ENCODE data around the gene DGKD.
"Not testable (repeated sequence)": the region's sequence is repeated elsewhere in the genome, so short reads cannot be mapped to it uniquely, and the experiment has no call there.

The DGKD gene

DNA sequence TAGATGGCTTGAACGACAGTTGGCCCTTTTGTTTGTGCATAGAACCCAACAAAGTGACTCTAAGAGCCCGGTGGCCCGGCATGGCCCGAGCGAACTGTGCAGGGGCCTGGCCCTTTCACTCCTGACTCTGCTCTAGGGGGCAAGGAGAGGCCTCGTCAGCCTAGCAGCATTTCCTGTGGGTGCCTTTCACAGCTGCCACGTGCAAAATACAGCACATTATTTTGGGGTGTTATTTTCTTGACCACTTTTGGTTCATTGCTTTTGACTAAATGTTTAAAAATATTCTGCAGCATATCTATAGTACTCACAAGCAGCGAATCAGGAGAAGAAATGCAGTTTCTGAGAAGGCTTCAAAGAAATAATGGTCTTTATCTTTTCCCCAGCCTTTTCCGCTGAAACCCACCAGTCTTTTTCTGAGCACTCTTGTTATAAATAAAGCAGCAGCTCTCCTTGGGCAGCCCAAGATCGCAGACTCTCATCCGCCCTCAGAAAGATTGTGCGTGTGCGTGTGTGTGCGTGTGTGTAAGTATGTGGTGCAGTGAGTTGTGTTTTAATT is 31.3 kb downstream of the DGKD start:
- DNase-seq (ENCODE audit: low read depth in 2 of 2) = no peak

DNA sequence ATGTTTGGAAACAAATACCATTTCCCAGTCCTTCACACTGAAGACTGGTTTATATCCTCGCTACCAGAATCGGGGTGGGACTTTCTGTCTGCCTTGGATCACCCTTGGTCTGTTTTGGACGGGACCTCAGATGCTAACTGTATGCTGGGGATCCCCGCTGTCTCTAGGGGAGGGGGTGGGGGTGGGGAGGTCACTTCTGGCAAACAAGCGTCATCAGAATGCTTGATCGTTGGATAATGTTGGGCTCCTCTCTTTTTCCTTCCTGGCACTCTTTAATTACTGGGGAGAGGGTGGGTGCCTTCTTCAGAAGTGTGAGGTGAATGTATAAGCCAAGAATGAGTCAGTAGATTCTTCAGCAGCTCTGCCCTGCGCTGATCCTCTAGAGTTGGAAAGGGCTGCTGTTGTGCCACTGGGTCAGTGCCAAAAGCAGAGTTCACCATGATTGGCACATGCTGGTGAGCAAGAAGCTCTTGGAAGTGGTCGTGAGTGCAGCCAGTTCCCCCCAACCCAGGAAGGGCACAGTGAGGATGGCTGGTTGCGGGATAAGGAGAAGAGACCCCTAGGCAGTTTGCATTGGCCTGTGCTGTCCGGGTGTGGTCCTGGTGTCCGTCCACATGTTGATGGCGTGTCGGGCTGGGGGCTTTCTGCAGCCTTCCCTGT is 32.2 kb downstream of the DGKD start:
- DNase-seq (ENCODE audit: low read depth in 2 of 2) = no peak

DNA sequence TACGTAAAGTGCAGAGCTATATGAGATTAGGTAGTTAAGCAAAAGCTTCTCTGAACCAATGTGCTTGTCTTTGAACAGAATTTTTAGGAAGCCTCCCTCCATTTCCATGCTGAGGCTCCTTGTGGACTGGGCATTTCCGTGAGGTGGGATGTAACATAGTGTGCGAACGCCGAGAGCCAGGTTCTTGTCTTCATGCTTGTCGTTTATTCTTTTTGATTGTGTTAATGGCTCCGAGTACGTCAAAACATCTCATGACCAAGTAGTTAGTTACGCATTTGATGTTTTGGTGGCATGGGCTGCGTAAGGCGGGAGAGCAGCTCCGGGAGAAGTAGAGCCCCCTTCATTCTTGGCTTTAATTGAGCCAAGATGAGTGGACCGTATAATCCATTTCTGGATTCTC is 32.9 kb downstream of the DGKD start:
- DNase-seq (ENCODE audit: low read depth in 2 of 2) = no peak

DNA sequence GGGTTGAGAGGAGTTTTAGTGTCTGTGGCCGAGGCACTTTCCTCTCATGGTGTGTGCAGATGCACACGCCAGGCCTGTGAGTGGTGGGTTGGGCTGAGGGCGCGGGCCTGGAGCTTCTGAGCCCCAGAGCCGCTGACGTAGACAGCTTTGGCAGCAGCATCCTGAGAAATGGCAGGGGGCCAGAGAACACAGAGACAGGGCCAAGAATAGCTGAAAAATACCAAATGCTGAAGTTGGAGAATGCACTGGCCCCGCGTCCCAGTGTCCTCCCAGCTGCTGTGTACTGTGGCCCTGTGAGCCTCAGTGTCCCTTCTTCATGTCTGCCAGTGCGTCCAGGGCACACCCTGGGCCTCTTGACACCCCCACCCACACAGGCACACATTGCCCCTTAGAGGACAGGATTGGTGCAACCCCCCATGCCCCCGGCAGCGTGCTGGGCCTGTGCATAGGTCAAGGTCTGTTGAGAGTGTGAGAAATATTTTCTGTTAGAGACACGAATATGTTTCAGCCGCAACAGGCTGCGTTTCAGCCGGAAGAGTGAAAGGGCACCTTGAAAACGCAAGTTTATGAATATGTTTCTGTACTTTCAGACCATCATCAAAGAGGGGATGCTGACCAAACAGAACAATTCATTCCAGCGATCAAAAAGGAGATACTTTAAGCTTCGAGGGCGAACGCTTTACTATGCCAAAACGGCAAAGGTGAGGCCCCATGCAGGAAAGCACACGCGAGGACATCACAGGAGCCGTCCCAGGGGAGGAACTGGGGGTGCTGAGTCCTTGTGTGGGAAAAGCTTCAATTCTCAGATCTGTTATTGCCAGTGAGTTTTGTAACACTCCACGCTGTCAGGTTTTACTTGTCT is 33.6 kb downstream of the DGKD start:
- peak; percentile 81 to 84 for DNase-seq (ENCODE audit: low read depth in 2 of 2)

DNA sequence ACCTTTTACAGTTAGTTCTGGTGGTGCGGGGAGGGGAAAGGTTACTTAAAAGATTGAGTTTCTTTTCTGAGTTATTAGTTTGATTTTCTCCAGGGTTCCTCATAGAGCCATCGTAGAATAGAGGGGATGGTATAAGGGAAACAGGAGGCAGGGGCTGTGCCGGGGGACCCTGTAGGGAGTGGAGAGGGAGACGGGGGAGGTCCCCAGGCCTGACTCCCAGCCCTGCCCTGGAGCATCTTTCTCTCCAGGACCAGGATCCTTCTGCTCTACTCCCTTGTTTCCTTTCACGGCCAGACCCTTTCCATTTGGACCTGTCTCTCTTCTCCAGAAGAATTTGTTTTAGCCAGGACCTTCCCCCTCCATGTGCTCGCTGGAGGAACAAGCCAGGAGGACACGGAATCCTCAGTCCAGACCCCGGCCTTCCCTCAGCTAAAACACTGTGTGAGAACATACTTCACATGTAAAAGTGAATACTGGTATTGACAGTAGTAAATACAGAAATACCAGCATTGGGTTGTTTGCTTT is 35.4 kb downstream of the DGKD start:
- DNase-seq (ENCODE audit: low read depth in 2 of 2) = no peak

DNA sequence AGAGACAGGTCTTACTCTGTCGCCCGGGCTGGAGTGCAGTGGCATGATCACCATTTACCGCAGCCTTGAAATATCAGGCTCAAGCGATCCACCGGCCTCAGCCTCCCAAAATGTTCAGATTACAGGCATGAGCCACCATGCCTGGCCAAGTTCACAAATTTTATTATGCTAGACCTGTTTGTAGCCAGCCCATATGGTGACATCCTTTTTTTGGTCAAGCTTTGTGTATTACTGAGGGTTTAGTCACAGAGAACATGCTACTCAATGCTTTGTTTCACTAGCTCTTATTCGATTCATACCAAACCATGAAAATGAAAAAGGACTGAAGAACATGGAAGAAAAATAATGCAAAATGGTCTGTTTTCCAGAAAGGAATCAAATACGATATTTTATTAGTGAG is 41.4 kb downstream of the DGKD start:
- no peak for DNase-seq (ENCODE audit: low read depth in 2 of 2)

DNA sequence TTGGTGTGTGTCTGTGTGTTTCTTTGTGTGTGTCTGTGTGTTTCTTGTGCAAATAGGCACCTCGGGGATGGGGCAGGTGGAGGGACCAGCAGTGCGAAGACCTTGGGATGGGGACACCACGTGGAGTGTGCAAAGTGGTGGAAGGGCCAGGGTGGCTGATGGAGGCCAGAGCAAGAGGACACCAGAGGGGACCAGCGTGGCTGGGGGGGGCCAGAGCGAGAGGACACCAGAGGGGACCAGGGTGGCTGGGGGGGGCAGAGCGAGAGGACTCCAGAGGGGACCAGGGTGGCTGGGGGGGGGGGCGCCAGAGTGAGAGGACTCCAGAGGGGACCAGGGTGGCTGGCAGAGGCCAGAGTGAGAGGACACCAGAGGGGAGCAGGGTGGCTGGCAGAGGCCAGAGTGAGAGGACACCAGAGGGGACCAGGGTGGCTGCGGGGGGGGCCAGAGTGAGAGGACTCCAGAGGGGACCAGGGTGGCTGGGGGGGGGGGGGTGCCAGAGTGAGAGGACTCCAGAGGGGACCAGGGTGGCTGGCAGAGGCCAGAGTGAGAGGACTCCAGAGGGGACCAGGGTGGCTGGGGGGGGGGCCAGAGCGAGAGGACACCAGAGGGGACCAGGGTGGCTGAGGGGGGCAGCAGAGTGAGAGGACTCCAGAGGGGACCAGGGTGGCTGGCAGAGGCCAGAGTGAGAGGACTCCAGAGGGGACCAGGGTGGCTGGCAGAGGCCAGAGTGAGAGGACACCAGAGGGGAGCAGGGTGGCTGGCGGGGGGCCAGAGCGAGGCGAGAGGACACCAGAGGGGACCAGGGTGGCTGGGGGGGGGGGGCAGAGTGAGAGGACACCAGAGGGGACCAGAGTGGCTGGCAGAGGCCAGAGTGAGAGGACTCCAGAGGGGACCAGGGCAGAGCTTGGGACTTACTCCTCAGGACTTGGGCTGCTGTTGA is 42.7 kb downstream of the DGKD start:
- not testable (repeated sequence) for DNase-seq (ENCODE audit: low read depth in 2 of 2)

DNA sequence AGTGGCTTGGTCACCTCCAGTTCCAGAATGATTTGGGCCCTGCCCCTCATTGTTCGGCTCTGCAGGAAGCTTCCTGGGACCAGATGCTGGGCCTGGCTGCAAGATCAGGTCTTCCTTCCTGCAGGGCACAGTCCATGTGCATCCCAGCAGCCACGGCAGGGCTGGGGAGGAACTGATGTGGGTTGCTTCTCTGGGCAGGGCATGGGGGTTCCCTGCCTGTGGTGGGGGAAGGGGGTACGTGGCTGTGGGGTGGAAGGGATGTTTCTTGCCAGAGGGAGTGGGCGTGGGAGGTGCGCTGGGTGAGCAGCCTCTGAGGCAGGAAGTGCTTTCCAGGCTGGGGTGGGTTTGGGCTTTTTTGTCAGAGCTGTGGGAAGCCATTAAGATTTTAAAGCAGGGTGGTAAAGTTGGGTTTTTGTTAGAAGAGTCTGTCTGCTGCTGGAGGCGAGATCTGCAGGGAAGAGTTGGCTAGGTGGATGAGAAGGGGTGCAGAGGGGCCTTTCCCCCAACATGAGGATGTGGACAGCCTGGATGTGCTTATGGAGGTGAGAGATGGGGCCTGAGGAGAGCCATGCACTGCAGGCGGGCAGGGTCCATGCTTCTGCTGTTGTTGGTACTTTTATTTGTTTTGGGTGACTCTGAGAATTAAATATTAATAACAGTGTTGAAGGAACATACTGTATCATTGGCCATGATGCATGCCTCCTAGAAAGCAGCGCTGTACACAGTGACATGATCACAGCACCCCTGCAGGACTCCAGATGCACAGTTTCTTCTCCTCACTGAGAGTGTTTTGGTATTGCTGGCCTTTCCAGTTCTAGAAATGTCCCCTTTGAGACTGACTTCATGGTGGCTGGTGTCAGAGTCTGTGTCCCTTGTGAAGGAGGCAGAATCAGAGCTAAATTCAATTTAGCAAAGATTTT is 45.3 kb downstream of the DGKD start:
- DNase-seq (ENCODE audit: low read depth in 2 of 2) = no peak

DNA sequence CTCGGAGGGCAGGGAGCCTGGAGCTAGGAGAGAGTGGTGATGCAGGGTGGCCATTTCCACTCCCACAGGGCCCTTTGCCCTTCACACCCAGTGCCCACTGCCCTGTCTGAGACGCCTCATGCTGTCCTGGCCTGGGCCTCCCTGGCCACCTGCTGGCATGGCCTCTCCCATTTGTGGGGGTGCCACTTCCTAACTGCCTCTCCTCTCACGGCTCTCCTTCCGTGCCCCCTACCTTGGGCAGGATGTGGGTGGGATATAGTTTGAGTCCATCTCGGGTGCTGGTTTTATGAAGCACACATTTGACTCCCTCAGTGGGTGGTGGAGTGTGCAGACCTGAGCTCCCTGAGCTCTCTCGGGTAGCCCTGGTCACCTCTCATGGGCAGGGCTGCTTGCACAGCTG is 46.0 kb downstream of the DGKD start:
- no peak for DNase-seq (ENCODE audit: low read depth in 2 of 2)

DNA sequence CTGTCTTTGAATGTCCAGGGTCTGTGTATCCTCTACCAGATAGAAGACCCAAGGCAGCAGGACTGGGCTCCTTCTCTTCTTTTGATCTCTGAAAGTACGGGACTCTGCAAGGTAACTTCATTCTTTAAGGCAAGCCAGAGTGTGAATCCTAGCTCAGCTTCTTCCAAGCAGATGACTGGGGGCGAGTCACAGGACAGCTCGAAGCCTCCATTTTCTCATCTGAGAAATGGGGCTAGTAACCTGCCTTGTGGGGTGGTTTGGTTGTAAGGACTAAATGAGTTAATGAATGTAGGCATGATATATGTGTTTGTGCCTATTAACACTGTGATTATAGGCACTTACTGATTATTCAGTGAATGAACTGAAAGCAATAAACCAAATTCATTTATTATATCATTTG is 46.7 kb downstream of the DGKD start:
- DNase-seq (ENCODE audit: low read depth in 2 of 2) = no peak

DNA sequence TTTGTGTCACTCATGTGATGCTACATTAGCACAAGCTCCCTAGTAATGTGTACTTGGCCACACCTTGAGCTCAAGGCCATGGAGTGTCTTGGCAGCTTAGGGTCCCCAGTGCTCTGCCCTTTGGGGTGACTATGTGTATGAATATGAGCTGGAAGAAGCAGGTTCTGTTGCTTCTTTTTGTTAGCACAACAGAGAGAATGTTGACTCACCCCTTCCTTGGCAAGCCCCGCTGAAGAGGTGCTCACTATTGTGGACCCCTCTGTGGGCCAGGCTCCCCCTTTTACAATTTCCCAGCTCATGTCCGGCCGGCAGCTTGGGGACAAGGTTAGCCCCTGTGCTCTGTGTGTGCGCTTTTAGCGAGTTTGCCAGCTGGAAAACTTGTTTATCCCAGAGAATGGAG is 48.1 kb downstream of the DGKD start:
- DNase-seq (ENCODE audit: low read depth in 2 of 2) = no peak

DNA sequence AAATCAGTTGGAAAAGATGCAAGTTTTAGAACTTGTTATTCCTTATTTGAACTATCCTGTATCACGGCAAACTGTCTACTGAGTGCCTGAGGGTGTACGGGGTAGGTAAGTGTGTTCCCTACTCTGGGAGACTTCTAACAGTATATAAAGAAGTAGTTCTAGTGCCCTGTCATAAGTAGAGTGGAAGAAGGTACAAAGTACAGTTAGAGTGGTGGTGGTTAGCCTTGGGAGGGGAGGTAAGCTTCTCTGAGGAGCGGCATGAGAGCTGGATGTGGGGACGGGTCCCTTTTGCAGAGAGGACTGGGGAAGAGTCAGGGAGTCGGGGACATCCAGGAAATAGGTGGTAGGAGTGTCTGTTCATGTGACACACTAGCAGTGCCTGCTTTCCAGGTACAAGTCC is 48.5 kb downstream of the DGKD start:
- DNase-seq (ENCODE audit: low read depth in 2 of 2) = no peak

DNA sequence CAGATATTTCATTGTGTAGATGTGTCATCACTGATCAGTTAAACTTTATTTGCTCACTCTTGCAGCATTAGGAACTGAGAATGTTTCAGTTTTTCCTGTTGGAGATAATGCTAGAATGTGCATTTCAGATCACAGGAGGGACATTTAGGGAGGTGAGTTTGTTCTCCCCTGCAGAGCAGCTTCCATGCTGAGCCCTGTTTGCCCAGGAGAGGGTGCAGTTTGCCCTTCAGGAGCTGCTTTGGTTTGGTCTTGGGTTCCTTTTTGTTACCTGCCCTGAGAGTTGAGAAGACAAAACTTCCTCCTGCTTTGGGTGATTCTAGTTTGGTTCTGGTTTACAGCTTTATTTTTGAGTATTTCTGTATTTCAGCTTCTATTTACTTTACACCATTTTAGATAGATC is 49.9 kb downstream of the DGKD start:
- DNase-seq (ENCODE audit: low read depth in 2 of 2) = no peak

DNA sequence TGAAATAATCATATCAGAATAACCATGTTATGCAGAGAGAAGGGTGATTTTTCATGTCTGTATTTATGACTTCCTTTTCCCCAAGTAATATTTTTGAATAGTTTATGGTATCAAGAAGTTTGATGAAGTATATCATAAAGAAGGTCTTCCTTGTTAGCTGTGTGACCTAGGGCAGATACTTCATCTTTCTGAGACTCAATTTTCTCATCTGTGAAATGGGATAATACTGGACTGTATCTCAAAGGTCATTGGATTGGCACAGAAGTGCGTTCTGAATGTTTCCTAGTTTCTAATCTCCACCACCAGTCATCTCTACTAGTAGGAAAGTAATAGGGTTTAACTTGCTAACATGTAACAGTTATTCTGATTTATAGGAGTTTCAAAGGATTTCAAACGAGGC is 52.6 kb downstream of the DGKD start:
- no peak for DNase-seq (ENCODE audit: low read depth in 2 of 2)

DNA sequence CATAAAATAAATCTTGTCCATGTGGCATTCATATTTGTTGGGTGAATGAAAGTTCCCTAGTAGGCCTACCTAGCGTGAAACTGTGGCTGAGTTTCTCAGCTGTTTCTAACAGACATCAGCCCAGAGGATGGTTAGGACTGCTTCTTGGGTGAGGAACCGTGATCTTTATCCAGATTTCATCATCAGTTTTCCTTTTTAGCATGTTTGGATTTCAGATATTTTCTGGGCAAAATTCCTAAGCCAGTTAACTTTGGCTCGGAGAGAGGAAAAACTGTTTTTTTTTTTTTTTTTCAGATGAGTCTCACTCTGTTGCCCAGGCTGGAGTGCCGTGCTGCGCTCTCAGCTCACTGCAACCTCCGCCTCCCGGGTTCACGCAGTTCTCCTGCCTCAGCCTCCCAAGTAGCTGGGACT is 53.5 kb downstream of the DGKD start:
- peak; percentile 33 to 36 for DNase-seq (ENCODE audit: low read depth in 2 of 2)

DNA sequence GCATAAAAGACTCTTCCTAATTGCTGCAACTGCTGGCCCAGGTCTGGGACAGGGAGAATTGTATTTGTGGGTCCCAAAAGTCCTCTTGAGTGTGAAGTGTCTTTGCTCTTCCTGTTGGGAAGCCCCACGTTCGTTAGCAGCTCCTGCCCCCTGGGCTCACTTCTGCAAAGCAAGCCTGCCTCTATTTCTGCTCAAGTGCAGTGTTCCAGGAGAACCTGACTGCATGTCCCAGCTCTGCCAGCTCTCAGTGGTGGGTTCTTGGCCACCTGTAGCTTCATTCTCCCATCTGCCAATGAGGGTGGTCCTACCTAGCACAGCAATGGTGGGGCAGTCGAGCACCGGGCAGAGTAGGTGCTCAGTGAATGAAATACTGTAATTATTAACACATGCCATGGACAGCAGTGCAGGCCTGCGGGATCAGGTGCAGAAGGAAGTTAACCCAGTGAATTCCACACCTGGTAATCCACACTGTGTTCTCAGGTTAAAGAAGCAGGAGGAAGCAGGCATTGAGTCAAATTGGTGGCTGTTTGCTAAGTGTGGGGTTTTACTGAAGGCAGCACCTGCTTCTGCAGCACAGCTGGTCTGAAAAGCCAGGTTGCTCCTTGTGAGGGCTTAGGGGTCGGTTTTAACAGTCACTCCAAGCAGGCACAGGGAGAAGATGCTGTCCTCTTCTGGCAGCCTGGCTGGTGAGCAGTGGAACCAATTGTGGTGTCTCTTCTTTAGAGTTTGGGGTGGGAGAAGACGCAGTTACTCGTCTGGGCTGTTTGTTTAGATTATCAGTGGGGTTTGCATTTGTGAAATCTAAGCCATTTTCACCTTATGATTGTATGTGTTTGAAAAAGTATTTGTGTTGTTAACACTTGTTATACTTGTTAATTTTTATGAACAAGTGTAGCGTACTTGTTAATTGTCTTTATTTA is 54.3 kb downstream of the DGKD start:
- DNase-seq (ENCODE audit: low read depth in 2 of 2) = no peak

DNA sequence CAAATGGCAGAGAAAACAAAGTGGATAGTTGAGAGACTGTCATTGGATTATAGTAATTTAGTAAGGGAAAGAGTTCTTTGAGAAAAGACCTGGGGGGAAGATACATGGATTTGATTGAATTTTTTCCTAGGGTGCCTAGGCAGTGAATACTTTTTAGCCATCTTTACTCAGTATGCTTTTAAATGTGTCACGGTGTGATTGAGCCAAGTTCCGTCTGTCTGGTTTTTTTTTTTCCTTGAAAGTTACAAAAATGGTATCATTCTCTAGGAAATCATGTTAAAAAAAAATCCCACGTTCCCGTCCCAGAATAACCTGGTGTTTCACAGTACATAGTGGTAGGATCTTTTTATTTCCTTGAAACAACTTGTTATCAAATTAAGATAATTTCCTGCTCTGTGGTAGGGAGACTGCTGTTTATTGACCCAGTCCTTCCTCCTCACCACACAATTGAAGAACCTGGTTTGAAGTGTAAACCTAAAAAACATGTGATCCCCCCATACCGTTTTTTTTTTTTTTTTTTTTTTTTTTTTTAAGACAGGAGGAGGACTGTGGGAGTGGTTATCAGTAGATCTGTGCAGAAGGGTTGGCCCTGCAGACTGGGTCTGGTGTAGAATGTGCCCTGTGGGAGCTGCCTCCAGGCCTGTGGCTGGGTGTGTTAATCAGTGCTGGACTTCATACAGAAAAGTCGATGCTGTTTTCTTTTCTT is 55.1 kb downstream of the DGKD start:
- no peak for DNase-seq (ENCODE audit: low read depth in 2 of 2)

DNA sequence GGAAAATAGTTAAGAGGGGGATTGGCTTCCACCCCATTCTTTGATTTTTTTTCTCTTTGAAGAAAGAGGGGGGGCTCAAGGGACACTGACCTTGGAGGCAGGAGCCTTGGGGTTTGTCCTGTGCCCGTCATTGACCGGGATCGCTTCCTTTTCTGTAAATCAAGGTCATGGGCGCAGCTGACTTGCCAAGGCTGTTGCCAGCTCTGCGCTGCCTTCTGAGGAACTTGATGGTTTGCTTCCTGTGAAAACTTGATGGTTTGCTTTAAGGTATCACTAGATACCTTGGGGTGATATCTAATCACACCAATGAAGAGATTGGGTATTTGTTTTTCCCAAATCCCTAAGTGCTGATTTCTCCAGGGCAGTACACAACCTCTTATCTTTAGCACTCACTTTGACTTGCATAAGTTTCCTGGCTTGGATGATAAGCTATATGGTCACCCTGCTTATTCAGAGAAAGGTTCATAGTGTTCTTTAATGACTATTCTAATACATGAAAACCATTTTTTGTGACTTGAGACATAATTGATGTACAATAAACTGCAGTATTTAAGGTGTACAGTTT is 56.0 kb downstream of the DGKD start:
- no peak for DNase-seq (ENCODE audit: low read depth in 2 of 2)

DNA sequence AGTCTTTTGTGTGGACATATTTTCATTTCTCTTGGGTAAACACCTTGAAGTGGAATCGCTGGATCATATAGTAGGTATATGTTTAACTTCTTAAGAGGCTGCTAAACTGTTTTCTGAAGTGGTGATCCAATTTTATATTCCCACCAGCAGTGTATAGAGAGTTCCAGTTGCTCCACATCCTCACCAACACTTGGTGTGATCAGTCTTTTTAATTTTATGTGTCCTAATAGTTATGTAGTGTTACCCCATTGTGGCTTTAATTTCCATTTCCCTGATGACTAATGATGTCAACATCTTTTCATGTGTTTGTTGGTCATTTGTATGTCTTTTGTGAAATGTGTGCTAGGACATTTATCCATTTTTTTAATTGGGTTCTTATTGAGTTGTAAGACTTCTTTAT is 56.9 kb downstream of the DGKD start:
- no peak for DNase-seq (ENCODE audit: low read depth in 2 of 2)
